ENCODE results near the gene DYNC1I1.

Gene DYNC1I1

GRCh38 chr7:95772298-95772770 is at the start of gene DYNC1I1:
Gene DYNC1I1 (plus strand): TSS chr7:95772554. CDS start chr7:95804730, 32,176 bp downstream.
- peak; percentile 12 for DNase-seq

GRCh38 chr7:95723583-95724180 is 48.7 kb upstream of the DYNC1I1 start:
- DNase-seq, result no peak

- no peak for DNase-seq
Measured at GRCh38 chr7:95725205-95725604, 47.1 kb upstream of the DYNC1I1 start.

GRCh38 chr7:95730493-95731280 is 41.7 kb upstream of the DYNC1I1 start:
- DNase-seq, result no peak

GRCh38 chr7:95736635-95737034 is 35.7 kb upstream of the DYNC1I1 start:
- DNase-seq, result no peak

- no peak for DNase-seq
Measured at GRCh38 chr7:95737828-95738505, 34.4 kb upstream of the DYNC1I1 start.

- no peak for DNase-seq
Measured at GRCh38 chr7:95749044-95749443, 23.3 kb upstream of the DYNC1I1 start.

- no peak for DNase-seq
Measured at GRCh38 chr7:95749515-95749914, 22.8 kb upstream of the DYNC1I1 start.

GRCh38 chr7:95753440-95753839 is 18.9 kb upstream of the DYNC1I1 start:
- no peak for DNase-seq

GRCh38 chr7:95755277-95755934 is 16.9 kb upstream of the DYNC1I1 start:
- DNase-seq, result no peak

- DNase-seq, result no peak
Measured at GRCh38 chr7:95758187-95758586, 14.2 kb upstream of the DYNC1I1 start.

GRCh38 chr7:95766086-95766485 is 6.3 kb upstream of the DYNC1I1 start:
- DNase-seq, result no peak

GRCh38 chr7:95766657-95767056 is 5.7 kb upstream of the DYNC1I1 start:
- DNase-seq, result no peak

- DNase-seq, result no peak
Measured at GRCh38 chr7:95772771-95773581, 622 bp downstream of the DYNC1I1 start.

- DNase-seq, result no peak
Measured at GRCh38 chr7:95776561-95777185, 4.3 kb downstream of the DYNC1I1 start.

- no peak for DNase-seq
Measured at GRCh38 chr7:95777269-95777668, 4.9 kb downstream of the DYNC1I1 start.

GRCh38 chr7:95780665-95781064 is 8.3 kb downstream of the DYNC1I1 start:
- no peak for DNase-seq

GRCh38 chr7:95781961-95782586 is 9.7 kb downstream of the DYNC1I1 start:
- DNase-seq, result no peak

- no peak for DNase-seq
Measured at GRCh38 chr7:95784796-95785195, 12.4 kb downstream of the DYNC1I1 start.

GRCh38 chr7:95788258-95788657 is 15.9 kb downstream of the DYNC1I1 start:
- no peak for DNase-seq

- DNase-seq, result no peak
Measured at GRCh38 chr7:95788884-95789283, 16.5 kb downstream of the DYNC1I1 start.

All from activated naive CD4-positive, alpha-beta T cell treated with anti-CD3 and anti-CD28 coated beads, Interleukin-2, amount 50 U/mL, for 16 hours (primary cell).